ENCODE results near the gene INTS1. TPM values are rescaled to one million over a fixed set of nuclear protein-coding genes. Genes with fewer than 3 reads are reported as not detected.

Gene INTS1
- total and polyA plus RNA-seq, 3 experiments from 2014 or later: 26.1 to 111 (median 96.6) TPM

DNA sequence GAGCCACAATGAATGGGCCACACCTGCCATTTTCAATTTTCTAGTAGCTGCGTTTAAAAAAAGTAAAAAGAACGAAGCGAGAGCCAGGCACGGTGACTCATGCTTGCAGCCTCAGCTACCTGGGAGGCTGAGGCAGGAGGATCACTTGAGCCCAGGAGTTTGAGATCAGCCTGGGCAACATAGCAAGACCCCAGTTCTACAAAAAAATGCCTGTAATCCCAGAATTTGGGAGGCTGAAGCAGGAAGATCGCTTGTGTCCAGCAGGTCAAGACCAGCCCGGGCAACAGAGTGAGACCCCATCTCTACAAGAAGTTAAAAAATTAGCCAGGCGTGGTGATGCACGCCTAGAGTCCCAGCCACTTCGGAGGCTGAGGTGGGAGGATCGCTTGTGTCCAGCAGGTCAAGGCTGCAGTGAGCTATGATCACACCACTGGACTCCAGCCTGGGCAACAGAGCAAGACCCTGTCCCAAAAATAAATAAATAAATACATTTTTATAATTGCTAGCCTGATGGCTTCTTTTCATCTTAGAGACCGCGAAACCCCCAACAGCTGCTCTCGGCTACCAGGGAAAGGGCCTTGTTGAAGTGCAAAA, 77.0 kb downstream of the INTS1 start:
- Mint-ChIP-seq H3K27ac (no peak overlapping the region), H3K36me3 (no peaks in the 10 kb centered on the region), H3K27me3 (peaks cover 7 to 8% of the 10 kb centered on the region in 2 donors), H3K4me3 (no peak overlapping the region), H3K4me1 (peaks cover 0 to under 1% (median 0%) of the 10 kb centered on the region in 3 donors), H3K9me3 (no peaks in the 10 kb centered on the region)
- H3K27ac ChIP-seq (ENCODE audit: low read depth, low read length): no peak overlapping the region
- POLR2A ChIA-PET: no interaction called here
- no peaks in the 10 kb centered on the region for H3K36me3 ChIP-seq (ENCODE audit: insufficient read depth, low read length)
- H3K4me3 ChIP-seq (ENCODE audit: low read length): no peak overlapping the region
- CTCF ChIA-PET: interaction anchor here (0.8 kb wide), 1 partner anchor 9 kb away, joined by 3 read pairs; no protein-coding TSS in a partner anchor
- H3K27me3 ChIP-seq (ENCODE audit: insufficient read depth, low read length, poor library complexity, severe bottlenecking): no peaks in the 10 kb centered on the region
- H3K4me1 ChIP-seq (ENCODE audit: insufficient read depth, low read length): peaks cover 1% of the 10 kb centered on the region
- H3K9me3 ChIP-seq (ENCODE audit: low read length): no peaks in the 10 kb centered on the region
- no peak for DNase-seq

GRCh38 chr7:1426474-1426873, 77.7 kb downstream of the INTS1 start:
- H3K4me1 Mint-ChIP-seq: no peaks in the 10 kb centered on the region
- Histone ChIP-seq H3K4me3 (ENCODE audit: low read length) (no peak overlapping the region), H3K27ac (ENCODE audit: low read depth, low read length) (no peak overlapping the region), H3K4me1 (ENCODE audit: insufficient read depth, low read length) (no peaks in the 10 kb centered on the region), H3K27me3 (ENCODE audit: insufficient read depth, low read length, poor library complexity, severe bottlenecking) (no peaks in the 10 kb centered on the region), H3K9me3 (ENCODE audit: low read length) (no peaks in the 10 kb centered on the region), H3K36me3 (ENCODE audit: insufficient read depth, low read length) (no peaks in the 10 kb centered on the region)
- no peak overlapping the region for H3K27ac Mint-ChIP-seq
- ChIA-PET POLR2A (no interaction called here), CTCF (interaction anchor here (0.8 kb wide), 1 partner anchor 9 kb away, joined by 3 read pairs; no protein-coding TSS in a partner anchor)
- no peak for DNase-seq
- H3K27me3 Mint-ChIP-seq: peaks cover 7 to 8% of the 10 kb centered on the region in 2 donors
- H3K4me3 Mint-ChIP-seq: no peak overlapping the region
- no peaks in the 10 kb centered on the region for H3K9me3 Mint-ChIP-seq
- no peaks in the 10 kb centered on the region for H3K36me3 Mint-ChIP-seq

DNA sequence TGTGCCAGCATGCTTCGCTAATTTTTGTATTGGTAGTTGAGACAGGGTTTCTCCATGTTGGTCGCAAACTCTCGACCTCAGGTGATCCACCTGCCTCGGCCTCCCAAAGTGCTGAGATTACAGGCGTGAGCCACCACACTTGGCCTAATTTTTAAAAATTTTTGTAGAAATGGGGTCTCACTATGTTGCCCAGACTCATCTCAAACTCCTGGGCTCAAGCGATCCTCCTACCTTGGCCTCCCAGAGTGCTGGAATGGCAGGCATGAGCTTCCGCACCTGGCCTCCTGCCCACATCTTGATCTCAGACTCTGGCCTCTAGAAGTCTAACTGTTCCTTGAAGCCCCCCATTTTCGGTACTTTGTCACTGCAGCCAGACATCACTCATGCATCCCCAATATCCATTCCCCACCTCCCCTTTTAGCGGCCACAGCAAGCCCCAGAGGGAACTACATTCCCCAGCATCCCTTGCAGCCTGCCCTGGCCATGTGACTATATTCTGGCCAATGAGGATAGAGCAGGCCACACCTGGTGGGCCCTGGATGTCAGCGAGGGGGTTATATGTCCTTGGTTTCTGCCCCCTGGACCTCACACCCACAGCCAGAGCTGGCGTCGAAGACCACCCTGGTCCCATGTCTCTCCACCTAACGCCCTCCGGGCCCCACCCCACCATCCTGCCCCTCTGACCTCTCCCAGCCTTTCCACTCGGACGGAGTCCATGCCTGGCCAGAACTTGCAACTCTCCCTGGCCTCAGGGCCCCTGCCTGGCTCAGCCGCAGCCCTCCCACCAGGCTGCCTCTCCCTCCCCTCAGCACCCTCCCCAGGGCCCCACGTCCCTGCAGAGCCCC, 78.7 kb downstream of the INTS1 start:
- Histone ChIP-seq H3K4me3 (ENCODE audit: low read length) (no peak overlapping the region), H3K4me1 (ENCODE audit: insufficient read depth, low read length) (no peaks in the 10 kb centered on the region), H3K27ac (ENCODE audit: low read depth, low read length) (no peak overlapping the region), H3K36me3 (ENCODE audit: insufficient read depth, low read length) (no peaks in the 10 kb centered on the region), H3K27me3 (ENCODE audit: insufficient read depth, low read length, poor library complexity, severe bottlenecking) (no peaks in the 10 kb centered on the region), H3K9me3 (ENCODE audit: low read length) (no peaks in the 10 kb centered on the region)
- no peaks in the 10 kb centered on the region for H3K9me3 Mint-ChIP-seq
- peaks cover 6 to 7% of the 10 kb centered on the region in 2 donors for H3K27me3 Mint-ChIP-seq
- no peak overlapping the region for H3K27ac Mint-ChIP-seq
- ChIA-PET POLR2A (no interaction called here), CTCF (interaction anchor here (0.6 kb wide), 1 partner anchor 13 kb away, joined by 3 read pairs; no protein-coding TSS in a partner anchor)
- no peaks in the 10 kb centered on the region for H3K36me3 Mint-ChIP-seq
- DNase-seq: no peak
- no peak overlapping the region for H3K4me3 Mint-ChIP-seq
- no peaks in the 10 kb centered on the region for H3K4me1 Mint-ChIP-seq

DNA sequence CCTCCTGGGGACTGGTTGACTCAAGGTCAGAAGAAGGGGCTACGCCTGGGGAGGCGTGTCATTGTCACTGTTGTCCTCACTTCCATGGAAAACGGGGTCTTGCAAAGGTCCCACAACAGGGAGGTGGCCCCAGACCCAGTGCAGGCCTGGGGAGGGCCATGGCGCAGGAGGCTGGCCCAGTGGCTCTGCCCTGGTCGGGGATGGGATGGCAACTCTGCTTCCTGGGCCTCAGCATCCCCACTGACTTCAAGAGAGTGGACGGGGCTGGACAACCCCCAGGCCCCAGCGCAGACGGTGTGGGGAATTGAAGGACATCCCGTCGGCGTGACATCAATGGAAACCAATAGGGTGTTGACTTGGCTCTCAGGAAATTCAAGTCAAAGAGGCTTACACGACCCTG, 80.1 kb downstream of the INTS1 start:
- no peak for DNase-seq
- H3K36me3 Mint-ChIP-seq: no peaks in the 10 kb centered on the region
- H3K4me3 Mint-ChIP-seq: no peak overlapping the region
- Histone ChIP-seq H3K27ac (ENCODE audit: low read depth, low read length) (no peak overlapping the region), H3K36me3 (ENCODE audit: insufficient read depth, low read length) (no peaks in the 10 kb centered on the region), H3K4me1 (ENCODE audit: insufficient read depth, low read length) (no peaks in the 10 kb centered on the region), H3K4me3 (ENCODE audit: low read length) (no peak overlapping the region), H3K9me3 (ENCODE audit: low read length) (no peaks in the 10 kb centered on the region), H3K27me3 (ENCODE audit: insufficient read depth, low read length, poor library complexity, severe bottlenecking) (no peaks in the 10 kb centered on the region)
- no peaks in the 10 kb centered on the region for H3K9me3 Mint-ChIP-seq
- CTCF ChIA-PET: no interaction called here
- peaks cover 0 to 3% (median 2%) of the 10 kb centered on the region in 3 donors for H3K4me1 Mint-ChIP-seq
- H3K27me3 Mint-ChIP-seq: peaks cover 6 to 7% of the 10 kb centered on the region in 2 donors
- H3K27ac Mint-ChIP-seq: no peak overlapping the region
- POLR2A ChIA-PET: no interaction called here

DNA sequence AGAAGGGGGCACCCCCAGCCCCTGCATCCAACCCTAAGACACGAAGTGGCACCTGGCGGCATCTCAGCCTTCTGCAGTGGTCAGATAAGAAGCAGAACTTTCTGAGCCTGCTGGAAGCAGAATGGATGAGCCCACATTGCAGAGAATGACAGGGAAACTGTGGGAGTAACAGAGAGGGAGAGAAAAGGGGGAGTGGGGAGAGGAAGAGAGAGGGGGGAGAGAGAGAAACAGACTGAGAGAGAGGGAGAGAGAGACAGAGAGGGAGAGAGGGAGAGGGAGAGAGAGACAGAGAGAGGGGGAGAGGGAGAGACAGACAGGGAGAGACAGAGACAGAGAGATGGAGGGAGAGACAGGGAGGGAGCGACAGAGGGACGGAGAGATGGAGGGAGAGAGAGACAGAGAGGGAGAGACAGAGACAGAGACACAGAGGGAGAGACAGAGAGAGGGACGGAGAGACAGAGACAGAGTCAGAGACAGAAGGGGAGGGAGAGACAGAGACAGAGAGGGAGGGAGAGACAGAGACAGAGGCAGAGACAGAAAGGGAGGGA, 80.9 kb downstream of the INTS1 start:
- H3K27ac Mint-ChIP-seq: peak overlapping the region in 1 of 8 donors; percentile 66
- CTCF ChIA-PET: interaction anchor here (2.0 kb wide), 1 partner anchor 9 kb away, joined by 14 read pairs; no protein-coding TSS in a partner anchor

GRCh38 chr7:1422512-1423263, 81.5 kb downstream of the INTS1 start:
- ChIA-PET CTCF (interaction anchor here (2.0 kb wide), 1 partner anchor 10 kb away, joined by 14 read pairs; no protein-coding TSS in a partner anchor), POLR2A (no interaction called here)
- no peak overlapping the region for H3K4me3 Mint-ChIP-seq
- H3K4me1 ChIP-seq (ENCODE audit: insufficient read depth, low read length): peaks cover 6% of the 10 kb centered on the region
- H3K36me3 ChIP-seq (ENCODE audit: insufficient read depth, low read length): no peaks in the 10 kb centered on the region
- no peaks in the 10 kb centered on the region for H3K9me3 Mint-ChIP-seq
- H3K27ac Mint-ChIP-seq: no peak overlapping the region
- H3K36me3 Mint-ChIP-seq: no peaks in the 10 kb centered on the region
- peaks cover 9% of the 10 kb centered on the region in 3 donors for H3K4me1 Mint-ChIP-seq
- H3K27ac ChIP-seq (ENCODE audit: low read depth, low read length): no peak overlapping the region
- no peaks in the 10 kb centered on the region for H3K9me3 ChIP-seq (ENCODE audit: low read length)
- H3K27me3 ChIP-seq (ENCODE audit: insufficient read depth, low read length, poor library complexity, severe bottlenecking): no peaks in the 10 kb centered on the region
- DNase-seq: peak in 1 of 5 donors; percentile 42
- H3K27me3 Mint-ChIP-seq: peaks cover 6 to 7% of the 10 kb centered on the region in 2 donors
- no peak overlapping the region for H3K4me3 ChIP-seq (ENCODE audit: low read length)

More for the DNA sequence above, 80.9 kb downstream of the INTS1 start:
- H3K36me3 Mint-ChIP-seq: no peaks in the 10 kb centered on the region
- H3K4me3 Mint-ChIP-seq: no peak overlapping the region
- H3K27me3 Mint-ChIP-seq: peaks cover 6 to 7% of the 10 kb centered on the region in 2 donors
- H3K27me3 ChIP-seq (ENCODE audit: insufficient read depth, low read length, poor library complexity, severe bottlenecking): no peaks in the 10 kb centered on the region
- no peaks in the 10 kb centered on the region for H3K9me3 Mint-ChIP-seq
- H3K36me3 ChIP-seq (ENCODE audit: insufficient read depth, low read length): no peaks in the 10 kb centered on the region
- no peaks in the 10 kb centered on the region for H3K4me1 ChIP-seq (ENCODE audit: insufficient read depth, low read length)
- no peaks in the 10 kb centered on the region for H3K9me3 ChIP-seq (ENCODE audit: low read length)
- peaks cover 3 to 5% (median 4%) of the 10 kb centered on the region in 3 donors for H3K4me1 Mint-ChIP-seq
- H3K4me3 ChIP-seq (ENCODE audit: low read length): no peak overlapping the region
- POLR2A ChIA-PET: no interaction called here
- DNase-seq: no peak
- H3K27ac ChIP-seq (ENCODE audit: low read depth, low read length): no peak overlapping the region

GRCh38 chr7:1421946-1422345, 82.2 kb downstream of the INTS1 start:
- no peaks in the 10 kb centered on the region for H3K36me3 ChIP-seq (ENCODE audit: insufficient read depth, low read length)
- DNase-seq: peak in 1 of 5 donors; percentile 33
- CTCF ChIA-PET: interaction anchor here (2.0 kb wide), 1 partner anchor 10 kb away, joined by 14 read pairs; no protein-coding TSS in a partner anchor
- H3K27me3 Mint-ChIP-seq: peaks cover 6 to 7% of the 10 kb centered on the region in 2 donors
- peaks cover 13% of the 10 kb centered on the region for H3K4me1 ChIP-seq (ENCODE audit: insufficient read depth, low read length)
- H3K9me3 ChIP-seq (ENCODE audit: low read length): no peaks in the 10 kb centered on the region
- no peak overlapping the region for H3K4me3 Mint-ChIP-seq
- peaks cover 16 to 17% (median 16%) of the 10 kb centered on the region in 3 donors for H3K4me1 Mint-ChIP-seq
- no peak overlapping the region for H3K27ac ChIP-seq (ENCODE audit: low read depth, low read length)
- no peaks in the 10 kb centered on the region for H3K27me3 ChIP-seq (ENCODE audit: insufficient read depth, low read length, poor library complexity, severe bottlenecking)
- H3K9me3 Mint-ChIP-seq: no peaks in the 10 kb centered on the region
- no peak overlapping the region for H3K4me3 ChIP-seq (ENCODE audit: low read length)
- POLR2A ChIA-PET: no interaction called here
- no peaks in the 10 kb centered on the region for H3K36me3 Mint-ChIP-seq
- no peak overlapping the region for H3K27ac Mint-ChIP-seq
